K562 (cell line): ENCODE data around the gene PTGES3. TPM values are rescaled to one million over a fixed set of nuclear protein-coding genes. Genes with fewer than 3 reads are reported as not detected.

Experiments
- CSDE1 ChIP-seq, 2 experiments: fragments of 450-650 bp; IDR thresholded peaks; 2 replicates each; pipeline ENCODE4 v1.6.1; 2016; ENCODE audit warnings: mild to moderate bottlenecking in 1 of 2
- ERF ChIP-seq: fragments of 450-650 bp; formaldehyde crosslinking; IDR thresholded peaks from 2 replicates; pipeline ENCODE4 v1.4.0; 2020; ENCODE audit warnings: mild to moderate bottlenecking, mixed read lengths
- HNRNPUL1 ChIP-seq: fragments of 200-400 bp; formaldehyde crosslinking; IDR thresholded peaks from 2 replicates; pipeline ENCODE4 v1.6.1; 2017; ENCODE audit warnings: low read length
- HOXB6 ChIP-seq: fragments of 250-450 bp; sonication (Bioruptor Pico); IDR thresholded peaks from 2 replicates; pipeline ENCODE4 v1.5.1; 2022; ENCODE audit warnings: mild to moderate bottlenecking, borderline replicate concordance
- JUNB ChIP-seq: fragments of 450-650 bp; formaldehyde crosslinking; conservative IDR thresholded peaks from 2 replicates; pipeline ENCODE4 v1.4.0; 2020; ENCODE audit warnings: mild to moderate bottlenecking
- LCOR ChIP-seq: sonication (generic); formaldehyde crosslinking; IDR thresholded peaks from 2 replicates; pipeline ENCODE4 v1.8.0; 2022; ENCODE audit warnings: mild to moderate bottlenecking, missing genetic modification reagents
- PHF21A ChIP-seq: fragments of 450-650 bp; IDR thresholded peaks from 2 replicates; pipeline ENCODE4 v1.6.1; 2017; ENCODE audit warnings: low read depth, borderline replicate concordance
- SAFB ChIP-seq: fragments of 200-400 bp; formaldehyde crosslinking; IDR thresholded peaks from 2 replicates; pipeline ENCODE4 v1.6.1; 2017; ENCODE audit warnings: low read depth, low read length, borderline replicate concordance
- ZNF140 ChIP-seq: fragments of 250-450 bp; sonication (Bioruptor Pico); IDR thresholded peaks from 2 replicates; pipeline ENCODE4 v1.8.0; 2021; ENCODE audit warnings: moderate library complexity, mild to moderate bottlenecking, inconsistent platforms
- polyA plus RNA-seq, 8 experiments: library from polyadenylated mRNA; depleted of rRNA in 4 of 8; stranded (reverse) in 5 of 8; unstranded in 3 of 8; fragments of >200 nt; fragmentation: Nextera tagmentation in 2 of 8; fragmentation: Illumina TruSeq in 1 of 8; extraction: Ambion mirVana in 2 of 8; extraction: Trizol in 1 of 8; gene quantifications; 2 replicates each; pipeline versions ENCODE4 v1.2.1 to v1.2.3, GENCODE V29; 2011 to 2014; ENCODE audit warnings: inconsistent platforms in 1 of 8, missing spikeins in 1 of 8
- total RNA-seq, 7 experiments: library from RNA; depleted of rRNA in 6 of 7; stranded (reverse); fragments of >200 nt in 6 of 7; fragmentation: Illumina TruSeq in 2 of 7; extraction: Trizol in 2 of 7; gene quantifications; 2 replicates each; pipeline versions ENCODE4 v1.2.1 to v1.2.3, GENCODE V29; 2011 to 2021; ENCODE audit warnings: low replicate concordance in 1 of 7
- TF ChIP-seq, protein P1 (sequence below): IDR thresholded peaks from 2 replicates; pipeline ENCODE4 v1.6.1; 2012; ENCODE audit warnings: low read depth, low read length, improper control_type of control experiment, borderline replicate concordance
- TF ChIP-seq, protein P2 (sequence below): sonication (generic); formaldehyde crosslinking; IDR thresholded peaks from 2 replicates; pipeline ENCODE4 v1.8.0; 2022; ENCODE audit warnings: mild to moderate bottlenecking, missing genetic modification reagents
- TF ChIP-seq, protein P3 (sequence below): fragments of 450-650 bp; formaldehyde crosslinking; IDR thresholded peaks from 2 replicates; pipeline ENCODE4 v1.4.0; 2020; ENCODE audit warnings: mild to moderate bottlenecking, moderate library complexity
- TF ChIP-seq, protein P4 (sequence below): IDR thresholded peaks from 3 replicates; pipeline ENCODE4 v1.6.1; 2011; ENCODE audit warnings: borderline replicate concordance, mild to moderate bottlenecking, moderate library complexity; ENCODE audit not compliant: insufficient read length; ENCODE audit errors: extremely low read depth
- TF ChIP-seq, protein P5 (sequence below): fragments of 250-450 bp; sonication (Bioruptor Pico); IDR thresholded peaks from 2 replicates; pipeline ENCODE4 v1.8.0; 2021; ENCODE audit warnings: borderline replicate concordance, mild to moderate bottlenecking, moderate library complexity; ENCODE audit not compliant: poor library complexity, severe bottlenecking

PTGES3 gene
- total and polyA plus RNA-seq, 9 of the 15 experiments (the other 6 are each of a cell fraction or from before 2014, with no cell fraction given) = 163 to 501 (median 213) TPM

DNA sequence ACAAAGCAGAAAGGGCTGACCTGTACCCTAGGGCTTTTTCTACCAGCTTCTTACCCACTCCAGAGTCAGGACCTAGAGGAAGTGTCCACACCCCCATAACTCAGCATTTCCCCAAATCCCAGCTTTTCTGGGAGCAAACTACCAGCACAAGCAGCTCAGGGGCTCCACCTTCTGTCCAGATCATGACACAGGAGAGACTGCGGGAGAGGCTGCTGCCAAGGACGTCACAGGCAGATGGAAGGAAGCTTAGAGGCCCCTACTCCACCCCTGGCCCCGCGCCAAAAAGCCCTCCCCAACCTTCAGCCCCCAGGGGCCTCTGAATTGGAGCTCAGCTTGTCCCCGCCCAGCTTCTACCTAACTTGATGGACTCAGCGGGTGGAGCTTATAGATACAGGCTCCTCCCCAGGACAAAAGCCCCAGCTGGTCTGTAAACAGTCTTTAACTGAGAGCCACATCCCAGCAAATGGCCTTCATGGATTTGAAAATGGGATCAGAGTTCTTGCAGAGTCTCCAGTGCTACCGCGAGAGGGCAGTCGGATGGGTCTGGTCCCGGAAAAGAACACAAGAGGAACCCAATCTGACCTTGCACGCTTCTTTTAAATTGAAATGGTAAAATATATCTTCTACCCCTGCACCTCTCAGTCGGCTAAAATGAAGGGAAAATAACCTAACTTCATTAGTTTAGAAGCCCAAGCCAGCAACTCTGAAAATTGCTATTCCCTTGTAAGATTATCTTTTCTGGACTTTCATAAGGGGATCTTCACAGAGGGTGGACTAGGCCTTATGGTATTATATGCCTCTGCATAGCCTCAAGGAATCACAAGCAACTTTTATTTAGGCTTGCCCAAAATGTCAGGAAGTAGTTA lies 51.2 kb downstream of the PTGES3 start (continued):
- no peak for TF ChIP-seq SAFB
- TF ChIP-seq ERF (CRISPR knock-in tag) = 0 out of 2 replicates have a peak, but pooled peaks have one; percentile 56
- no peak for TF ChIP-seq CSDE1 (IDR thresholded peaks at IDR 0.05)
- TF ChIP-seq, protein P1, sequence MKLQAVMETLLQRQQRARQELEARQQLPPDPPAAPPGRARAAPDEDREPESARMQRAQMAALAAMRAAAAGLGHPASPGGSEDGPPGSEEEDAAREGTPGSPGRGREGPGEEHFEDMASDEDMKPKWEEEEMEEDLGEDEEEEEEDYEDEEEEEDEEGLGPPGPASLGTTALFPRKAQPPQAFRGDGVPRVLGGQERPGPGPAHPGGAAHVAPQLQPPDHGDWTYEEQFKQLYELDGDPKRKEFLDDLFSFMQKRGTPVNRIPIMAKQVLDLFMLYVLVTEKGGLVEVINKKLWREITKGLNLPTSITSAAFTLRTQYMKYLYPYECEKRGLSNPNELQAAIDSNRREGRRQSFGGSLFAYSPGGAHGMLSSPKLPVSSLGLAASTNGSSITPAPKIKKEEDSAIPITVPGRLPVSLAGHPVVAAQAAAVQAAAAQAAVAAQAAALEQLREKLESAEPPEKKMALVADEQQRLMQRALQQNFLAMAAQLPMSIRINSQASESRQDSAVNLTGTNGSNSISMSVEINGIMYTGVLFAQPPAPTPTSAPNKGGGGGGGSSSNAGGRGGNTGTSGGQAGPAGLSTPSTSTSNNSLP = peak; percentile 44; the same call in 1 of the 2 replicates
- no peak for TF ChIP-seq ZNF140
- TF ChIP-seq HOXB6 (CRISPR knock-in tag) = no peak
- TF ChIP-seq PHF21A = no peak
- TF ChIP-seq, protein P2, sequence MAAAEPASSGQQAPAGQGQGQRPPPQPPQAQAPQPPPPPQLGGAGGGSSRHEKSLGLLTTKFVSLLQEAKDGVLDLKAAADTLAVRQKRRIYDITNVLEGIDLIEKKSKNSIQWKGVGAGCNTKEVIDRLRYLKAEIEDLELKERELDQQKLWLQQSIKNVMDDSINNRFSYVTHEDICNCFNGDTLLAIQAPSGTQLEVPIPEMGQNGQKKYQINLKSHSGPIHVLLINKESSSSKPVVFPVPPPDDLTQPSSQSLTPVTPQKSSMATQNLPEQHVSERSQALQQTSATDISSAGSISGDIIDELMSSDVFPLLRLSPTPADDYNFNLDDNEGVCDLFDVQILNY = no peak
- TF ChIP-seq, protein P3, sequence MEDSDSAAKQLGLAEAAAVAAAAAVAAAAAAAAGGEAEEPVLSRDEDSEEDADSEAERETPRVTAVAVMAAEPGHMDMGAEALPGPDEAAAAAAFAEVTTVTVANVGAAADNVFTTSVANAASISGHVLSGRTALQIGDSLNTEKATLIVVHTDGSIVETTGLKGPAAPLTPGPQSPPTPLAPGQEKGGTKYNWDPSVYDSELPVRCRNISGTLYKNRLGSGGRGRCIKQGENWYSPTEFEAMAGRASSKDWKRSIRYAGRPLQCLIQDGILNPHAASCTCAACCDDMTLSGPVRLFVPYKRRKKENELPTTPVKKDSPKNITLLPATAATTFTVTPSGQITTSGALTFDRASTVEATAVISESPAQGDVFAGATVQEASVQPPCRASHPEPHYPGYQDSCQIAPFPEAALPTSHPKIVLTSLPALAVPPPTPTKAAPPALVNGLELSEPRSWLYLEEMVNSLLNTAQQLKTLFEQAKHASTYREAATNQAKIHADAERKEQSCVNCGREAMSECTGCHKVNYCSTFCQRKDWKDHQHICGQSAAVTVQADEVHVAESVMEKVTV = peak; percentile 55
- TF ChIP-seq, protein P4, sequence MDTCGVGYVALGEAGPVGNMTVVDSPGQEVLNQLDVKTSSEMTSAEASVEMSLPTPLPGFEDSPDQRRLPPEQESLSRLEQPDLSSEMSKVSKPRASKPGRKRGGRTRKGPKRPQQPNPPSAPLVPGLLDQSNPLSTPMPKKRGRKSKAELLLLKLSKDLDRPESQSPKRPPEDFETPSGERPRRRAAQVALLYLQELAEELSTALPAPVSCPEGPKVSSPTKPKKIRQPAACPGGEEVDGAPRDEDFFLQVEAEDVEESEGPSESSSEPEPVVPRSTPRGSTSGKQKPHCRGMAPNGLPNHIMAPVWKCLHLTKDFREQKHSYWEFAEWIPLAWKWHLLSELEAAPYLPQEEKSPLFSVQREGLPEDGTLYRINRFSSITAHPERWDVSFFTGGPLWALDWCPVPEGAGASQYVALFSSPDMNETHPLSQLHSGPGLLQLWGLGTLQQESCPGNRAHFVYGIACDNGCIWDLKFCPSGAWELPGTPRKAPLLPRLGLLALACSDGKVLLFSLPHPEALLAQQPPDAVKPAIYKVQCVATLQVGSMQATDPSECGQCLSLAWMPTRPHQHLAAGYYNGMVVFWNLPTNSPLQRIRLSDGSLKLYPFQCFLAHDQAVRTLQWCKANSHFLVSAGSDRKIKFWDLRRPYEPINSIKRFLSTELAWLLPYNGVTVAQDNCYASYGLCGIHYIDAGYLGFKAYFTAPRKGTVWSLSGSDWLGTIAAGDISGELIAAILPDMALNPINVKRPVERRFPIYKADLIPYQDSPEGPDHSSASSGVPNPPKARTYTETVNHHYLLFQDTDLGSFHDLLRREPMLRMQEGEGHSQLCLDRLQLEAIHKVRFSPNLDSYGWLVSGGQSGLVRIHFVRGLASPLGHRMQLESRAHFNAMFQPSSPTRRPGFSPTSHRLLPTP = no peak
- TF ChIP-seq HNRNPUL1 = no peak
- TF ChIP-seq, protein P5, sequence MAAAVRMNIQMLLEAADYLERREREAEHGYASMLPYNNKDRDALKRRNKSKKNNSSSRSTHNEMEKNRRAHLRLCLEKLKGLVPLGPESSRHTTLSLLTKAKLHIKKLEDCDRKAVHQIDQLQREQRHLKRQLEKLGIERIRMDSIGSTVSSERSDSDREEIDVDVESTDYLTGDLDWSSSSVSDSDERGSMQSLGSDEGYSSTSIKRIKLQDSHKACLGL (CRISPR knock-in tag) = no peak
- TF ChIP-seq JUNB (CRISPR knock-in tag) = no peak
- TF ChIP-seq LCOR (CRISPR knock-in tag) = peak; percentile 93
